ENCODE data around the gene CD69.

Gene CD69

DNA sequence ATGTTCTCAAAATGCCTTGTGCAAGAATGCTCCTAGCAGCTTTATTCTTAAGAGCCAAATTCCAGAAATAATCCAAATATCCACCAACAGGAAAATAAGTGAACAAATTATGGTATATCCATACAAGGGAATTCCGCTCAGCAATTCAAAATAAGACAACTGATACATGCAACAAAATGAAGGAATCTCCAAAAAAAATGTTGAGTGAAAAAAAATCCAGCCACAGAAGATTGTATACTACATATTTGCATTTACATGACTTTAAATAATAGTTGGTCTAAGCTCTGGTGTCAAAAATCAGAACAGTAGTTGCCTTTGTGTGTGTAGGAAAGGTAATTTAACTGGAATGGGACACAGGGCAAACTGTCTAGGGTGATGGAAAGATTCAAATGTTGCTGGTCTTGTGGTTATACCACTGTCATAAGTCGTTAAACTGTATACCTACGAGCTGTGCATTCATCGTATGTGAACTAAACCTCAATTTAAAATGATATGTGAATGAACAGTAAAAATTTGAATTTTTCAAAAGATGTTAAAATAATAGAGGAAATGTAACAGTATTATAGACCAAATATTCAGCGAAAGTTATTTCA is 3.2 kb downstream of the CD69 start:
- CTCF ChIA-PET: interaction anchor here (0.5 to 0.8 kb wide), 4 partner anchors 7 to 1720 kb away, joined by 3 to 5 read pairs (median 3); no protein-coding TSS in a partner anchor
- TF ChIP-seq, protein P1, sequence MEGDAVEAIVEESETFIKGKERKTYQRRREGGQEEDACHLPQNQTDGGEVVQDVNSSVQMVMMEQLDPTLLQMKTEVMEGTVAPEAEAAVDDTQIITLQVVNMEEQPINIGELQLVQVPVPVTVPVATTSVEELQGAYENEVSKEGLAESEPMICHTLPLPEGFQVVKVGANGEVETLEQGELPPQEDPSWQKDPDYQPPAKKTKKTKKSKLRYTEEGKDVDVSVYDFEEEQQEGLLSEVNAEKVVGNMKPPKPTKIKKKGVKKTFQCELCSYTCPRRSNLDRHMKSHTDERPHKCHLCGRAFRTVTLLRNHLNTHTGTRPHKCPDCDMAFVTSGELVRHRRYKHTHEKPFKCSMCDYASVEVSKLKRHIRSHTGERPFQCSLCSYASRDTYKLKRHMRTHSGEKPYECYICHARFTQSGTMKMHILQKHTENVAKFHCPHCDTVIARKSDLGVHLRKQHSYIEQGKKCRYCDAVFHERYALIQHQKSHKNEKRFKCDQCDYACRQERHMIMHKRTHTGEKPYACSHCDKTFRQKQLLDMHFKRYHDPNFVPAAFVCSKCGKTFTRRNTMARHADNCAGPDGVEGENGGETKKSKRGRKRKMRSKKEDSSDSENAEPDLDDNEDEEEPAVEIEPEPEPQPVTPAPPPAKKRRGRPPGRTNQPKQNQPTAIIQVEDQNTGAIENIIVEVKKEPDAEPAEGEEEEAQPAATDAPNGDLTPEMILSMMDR (conservative IDR thresholded peaks at IDR 0.05; ENCODE audit: low read depth): no peak
- POLR2A ChIA-PET (ENCODE audit: low non-redundant PET): no interaction called here
- no peak overlapping the region for H3K27ac ChIP-seq
- no peak for DNase-seq (ENCODE audit: low spot score)

DNA sequence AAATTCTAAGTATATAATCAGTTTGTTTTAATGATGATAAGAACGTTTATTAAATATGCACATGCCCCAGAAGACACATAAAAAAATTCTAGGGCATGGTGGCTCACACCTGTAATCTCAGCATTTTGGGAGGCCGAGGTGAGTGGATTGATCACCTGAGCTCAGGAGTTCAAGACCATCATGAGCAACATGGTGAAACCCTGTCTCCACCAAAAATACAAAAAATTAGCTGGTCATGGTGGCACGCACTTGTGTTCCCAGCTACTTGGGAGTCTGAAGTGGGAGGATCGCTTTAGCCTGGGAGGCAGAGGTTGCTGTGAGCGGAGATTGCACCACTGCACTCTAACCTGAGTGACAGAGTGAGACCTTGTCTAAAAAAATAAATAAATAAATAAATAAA is 4.0 kb downstream of the CD69 start:
- ChIA-PET POLR2A (ENCODE audit: low non-redundant PET) (no interaction called here), CTCF (interaction anchor here (0.7 kb wide), 1 partner anchor 940 kb away, joined by 5 read pairs; no protein-coding TSS in a partner anchor)
- no peak overlapping the region for H3K27ac ChIP-seq
- DNase-seq (ENCODE audit: low spot score): no peak
- TF ChIP-seq, protein P1 (conservative IDR thresholded peaks at IDR 0.05; ENCODE audit: low read depth): no peak

DNA sequence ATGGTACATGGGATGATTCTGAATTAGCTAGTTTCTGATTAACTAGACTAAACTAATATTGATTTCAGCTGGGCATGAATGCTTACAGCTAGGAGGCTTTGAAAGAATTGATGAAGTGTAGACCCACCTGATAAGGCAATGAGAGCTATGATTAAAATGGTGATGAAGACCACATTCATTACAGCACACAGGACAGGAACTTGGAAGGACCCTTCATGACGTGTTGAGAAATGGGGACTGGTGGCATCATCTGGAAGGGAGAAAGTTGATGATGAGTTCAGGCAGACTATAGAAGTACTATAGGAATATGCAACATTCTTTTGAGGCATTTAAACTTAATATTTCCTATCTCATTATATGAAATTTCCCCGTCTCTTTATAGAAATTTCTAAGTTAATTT is 4.5 kb downstream of the CD69 start:
- POLR2A ChIA-PET (ENCODE audit: low non-redundant PET): no interaction called here
- H3K27ac ChIP-seq: no peak overlapping the region
- TF ChIP-seq, protein P1 (conservative IDR thresholded peaks at IDR 0.05; ENCODE audit: low read depth): no peak
- no peak for DNase-seq (ENCODE audit: low spot score)
- CTCF ChIA-PET: interaction anchor here (1.6 kb wide), 1 partner anchor 42 kb away, joined by 3 read pairs; no protein-coding TSS in a partner anchor

DNA sequence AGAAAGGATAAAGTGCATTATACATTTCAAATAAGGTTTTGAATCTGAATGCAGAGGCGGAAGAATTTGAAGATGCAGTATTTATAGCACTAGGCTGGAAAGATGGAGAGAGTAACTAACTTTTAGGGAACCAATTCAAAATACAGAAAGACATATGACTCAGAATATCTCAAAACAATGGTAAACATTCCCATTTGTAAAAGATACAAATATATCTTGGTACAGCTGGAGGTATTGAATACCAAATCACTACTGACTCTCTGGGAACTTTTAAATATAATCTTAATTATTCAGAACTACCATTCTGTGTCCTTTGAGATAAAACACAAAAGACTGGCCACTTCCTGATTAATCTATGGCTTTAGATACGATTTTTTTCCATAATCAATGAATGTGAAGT is 5.1 kb downstream of the CD69 start:
- CTCF ChIA-PET: interaction anchor here (1.6 kb wide), 1 partner anchor 42 kb away, joined by 3 read pairs; no protein-coding TSS in a partner anchor
- POLR2A ChIA-PET (ENCODE audit: low non-redundant PET): no interaction called here
- no peak for DNase-seq (ENCODE audit: low spot score)
- H3K27ac ChIP-seq: no peak overlapping the region
- TF ChIP-seq, protein P1 (conservative IDR thresholded peaks at IDR 0.05; ENCODE audit: low read depth): no peak

DNA sequence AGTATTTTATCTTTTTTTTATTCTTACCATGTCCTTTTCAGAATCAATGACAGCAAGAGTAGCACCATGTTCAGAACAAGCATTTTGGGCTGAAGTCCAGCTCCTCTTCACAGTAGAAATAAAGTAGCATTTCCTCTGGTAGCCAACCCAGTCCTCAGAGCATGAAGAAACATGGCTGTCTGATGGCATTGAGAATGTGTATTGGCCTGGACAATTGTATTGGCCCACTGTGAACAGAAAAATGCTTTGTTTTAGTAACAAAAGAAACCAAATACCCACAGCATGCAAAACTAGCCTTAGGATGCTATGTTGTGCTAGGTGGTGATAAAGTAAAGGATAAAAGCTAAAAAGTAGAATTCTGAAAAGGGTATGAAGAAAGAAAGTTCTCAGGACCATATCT is 5.7 kb downstream of the CD69 start:
- no peak for DNase-seq (ENCODE audit: low spot score)
- H3K27ac ChIP-seq: no peak overlapping the region
- TF ChIP-seq, protein P1 (conservative IDR thresholded peaks at IDR 0.05; ENCODE audit: low read depth): no peak
- ChIA-PET POLR2A (ENCODE audit: low non-redundant PET) (no interaction called here), CTCF (interaction anchor here (0.8 to 1.6 kb wide), 2 partner anchors 16 to 43 kb away, joined by 3 read pairs; no protein-coding TSS in a partner anchor)

DNA sequence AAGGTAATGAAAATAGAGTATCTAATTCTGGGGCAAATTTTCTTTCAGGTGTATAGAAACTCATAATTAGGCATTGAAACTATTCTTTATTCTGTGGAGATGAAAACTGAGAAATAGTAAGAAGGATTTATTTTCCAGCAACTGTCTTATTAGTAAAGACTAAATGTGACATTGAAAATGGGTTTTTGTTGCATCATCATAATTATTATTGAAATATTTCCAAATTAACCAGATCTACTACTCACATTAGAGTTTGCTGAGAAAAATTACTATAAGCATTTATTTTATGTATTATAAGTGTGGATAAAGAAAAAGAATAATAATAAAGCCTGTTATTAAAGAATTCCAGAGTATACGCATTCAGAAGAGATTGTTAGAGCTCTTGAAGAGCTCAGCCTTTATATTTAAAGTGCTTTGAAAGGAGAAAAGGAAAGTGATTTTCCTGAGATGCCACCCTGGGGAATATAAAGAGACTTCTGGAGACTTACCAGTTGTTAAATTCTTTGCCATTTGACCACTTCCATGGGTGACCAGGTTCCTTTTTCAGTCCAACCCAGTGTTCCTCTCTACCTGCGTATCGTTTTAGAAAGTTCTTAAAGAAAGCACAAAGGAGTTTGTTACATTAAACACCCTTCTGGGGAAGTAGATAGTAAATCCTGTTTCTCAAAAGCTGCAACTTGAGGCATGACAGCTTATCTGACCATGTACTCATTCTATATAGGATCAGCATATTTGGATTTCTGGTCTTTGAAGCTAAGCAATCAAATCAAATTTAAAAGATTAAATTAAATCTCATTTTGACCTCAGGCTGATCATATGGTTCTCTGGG is 6.4 kb downstream of the CD69 start:
- CTCF ChIA-PET: interaction anchor here (0.6 to 1.6 kb wide), 3 partner anchors 16 to 180 kb away, joined by 3 read pairs; no protein-coding TSS in a partner anchor

More for the DNA sequence above, 6.4 kb downstream of the CD69 start:
- no peak overlapping the region for H3K27ac ChIP-seq
- POLR2A ChIA-PET (ENCODE audit: low non-redundant PET): no interaction called here
- TF ChIP-seq, protein P1 (conservative IDR thresholded peaks at IDR 0.05; ENCODE audit: low read depth): no peak
- no peak for DNase-seq (ENCODE audit: low spot score)

Measured in RWPE1 (cell line).